ENCODE data around the gene ATP5PD. TPM values are rescaled to one million over a fixed set of nuclear protein-coding genes. Genes with fewer than 3 reads are reported as not detected.

Gene ATP5PD
- total and polyA plus RNA-seq, 9 donors = 137 to 331 (median 157) TPM

- no peaks in the 10 kb centered on the region for H3K27me3 ChIP-seq
- no peaks in the 10 kb centered on the region for H3K36me3 ChIP-seq
- H3K4me3 ChIP-seq = peak overlapping the region; percentile 87
- H3K4me1 ChIP-seq (ENCODE audit: insufficient read depth) = peaks cover 1% of the 10 kb centered on the region
- no peaks in the 10 kb centered on the region for H3K9me3 ChIP-seq
- 0% methylated on average over 10 of the region's 10 CpGs for WGBS, 3 donors
- intact Hi-C loops (cut with DNase I) = loop anchor here in 1 of 4 donors (10.0 kb wide), 1 partner anchor 48 kb away; no protein-coding TSS in a partner anchor
- DNase-seq = no peak
- no peak for TF ChIP-seq POLR2A (IDR thresholded peaks at IDR 0.05)
- no peak for TF ChIP-seq CTCF (IDR thresholded peaks at IDR 0.05)
- no peak for TF ChIP-seq EP300 (IDR thresholded peaks at IDR 0.05)
- peak overlapping the region; percentile 77 to 79 for H3K27ac ChIP-seq
Observed at GRCh38 chr17:75013092-75013559, 33.6 kb downstream of the ATP5PD start.

- Histone ChIP-seq H3K9me3 (no peaks in the 10 kb centered on the region), H3K27me3 (no peaks in the 10 kb centered on the region), H3K4me3 (peak within 1 kb of the TSS; percentile 87), H3K27ac (peak within 1 kb of the TSS; percentile 77 to 79), H3K36me3 (no peaks in the 10 kb centered on the region), H3K4me1 (ENCODE audit: insufficient read depth) (peaks cover 1% of the 10 kb centered on the region)
- TF ChIP-seq CTCF (IDR thresholded peaks at IDR 0.05) (peak in 2 of 3 donors; percentile 59 to 69), POLR2A (IDR thresholded peaks at IDR 0.05) (peak; percentile 36), EP300 (IDR thresholded peaks at IDR 0.05) (no peak)
- DNase-seq = peak; percentile 79 to 90 (median 82)
- intact Hi-C loops (cut with DNase I) = loop anchor here in 1 of 4 donors (10.0 kb wide), 1 partner anchor 48 kb away; no protein-coding TSS in a partner anchor
- 0 to 1% (median 1%) methylated on average over 55 to 63 of the region's 63 CpGs for WGBS, 3 donors
Observed at GRCh38 chr17:75012346-75013091, 34.2 kb downstream of the ATP5PD start, which contains the start of gene MRPL58. Gene MRPL58 (plus strand): TSS chr17:75012670. CDS start chr17:75012687, 17 bp downstream.

GRCh38 chr17:75012096-75012345 is 34.7 kb downstream of the ATP5PD start:
- peaks cover 1% of the 10 kb centered on the region for H3K4me1 ChIP-seq (ENCODE audit: insufficient read depth)
- H3K36me3 ChIP-seq = no peaks in the 10 kb centered on the region
- intact Hi-C loops (cut with DNase I) = loop anchor here in 1 of 4 donors (10.0 kb wide), 1 partner anchor 47 kb away; no protein-coding TSS in a partner anchor
- peak overlapping the region; percentile 77 to 79 for H3K27ac ChIP-seq
- peak overlapping the region; percentile 87 for H3K4me3 ChIP-seq
- H3K9me3 ChIP-seq = no peaks in the 10 kb centered on the region
- TF ChIP-seq EP300 (IDR thresholded peaks at IDR 0.05) = no peak
- TF ChIP-seq CTCF (IDR thresholded peaks at IDR 0.05) = no peak
- TF ChIP-seq POLR2A (IDR thresholded peaks at IDR 0.05) = no peak
- no peaks in the 10 kb centered on the region for H3K27me3 ChIP-seq
- WGBS, 3 donors = 2 to 5% (median 5%) methylated on average over 5 of the region's 5 CpGs
- no peak for DNase-seq

GRCh38 chr17:75011401-75012095 is 35.2 kb downstream of the ATP5PD start:
- Histone ChIP-seq H3K9me3 (no peaks in the 10 kb centered on the region), H3K4me3 (peak overlapping the region; percentile 87), H3K27ac (peak overlapping the region in 1 of 2 donors; percentile 77), H3K27me3 (no peaks in the 10 kb centered on the region), H3K36me3 (no peaks in the 10 kb centered on the region), H3K4me1 (ENCODE audit: insufficient read depth) (peaks cover 1% of the 10 kb centered on the region)
- TF ChIP-seq EP300 (IDR thresholded peaks at IDR 0.05) = no peak
- no peak for TF ChIP-seq CTCF (IDR thresholded peaks at IDR 0.05)
- TF ChIP-seq POLR2A (IDR thresholded peaks at IDR 0.05) = no peak
- DNase-seq = peak; percentile 62 to 77 (median 69)
- intact Hi-C loops (cut with DNase I) = loop anchor here in 1 of 4 donors (10.0 kb wide), 1 partner anchor 47 kb away; no protein-coding TSS in a partner anchor
- WGBS, 3 donors = 23 to 34% (median 26%) methylated on average over 13 of the region's 13 CpGs

Measured in ovary (tissue), 9 donors.